ENCODE measurements around the gene TSC22D2.

Gene TSC22D2

GRCh38 chr3:150503402-150504099 lies 95.5 kb downstream of the TSC22D2 start:
- Histone ChIP-seq H3K36me3 (ENCODE audit: low read depth) (no peaks in the 10 kb centered on the region), H3K9me3 (ENCODE audit: severe bottlenecking) (no peaks in the 10 kb centered on the region), H3K4me1 (ENCODE audit: insufficient read depth, poor library complexity, severe bottlenecking) (peaks cover 3% of the 10 kb centered on the region), H3K27me3 (ENCODE audit: insufficient read depth, poor library complexity, severe bottlenecking) (no peaks in the 10 kb centered on the region), H3K4me3 (ENCODE audit: severe bottlenecking) (no peak overlapping the region), H3K27ac (ENCODE audit: poor library complexity, severe bottlenecking) (no peak overlapping the region)
- TF ChIP-seq, protein P1, sequence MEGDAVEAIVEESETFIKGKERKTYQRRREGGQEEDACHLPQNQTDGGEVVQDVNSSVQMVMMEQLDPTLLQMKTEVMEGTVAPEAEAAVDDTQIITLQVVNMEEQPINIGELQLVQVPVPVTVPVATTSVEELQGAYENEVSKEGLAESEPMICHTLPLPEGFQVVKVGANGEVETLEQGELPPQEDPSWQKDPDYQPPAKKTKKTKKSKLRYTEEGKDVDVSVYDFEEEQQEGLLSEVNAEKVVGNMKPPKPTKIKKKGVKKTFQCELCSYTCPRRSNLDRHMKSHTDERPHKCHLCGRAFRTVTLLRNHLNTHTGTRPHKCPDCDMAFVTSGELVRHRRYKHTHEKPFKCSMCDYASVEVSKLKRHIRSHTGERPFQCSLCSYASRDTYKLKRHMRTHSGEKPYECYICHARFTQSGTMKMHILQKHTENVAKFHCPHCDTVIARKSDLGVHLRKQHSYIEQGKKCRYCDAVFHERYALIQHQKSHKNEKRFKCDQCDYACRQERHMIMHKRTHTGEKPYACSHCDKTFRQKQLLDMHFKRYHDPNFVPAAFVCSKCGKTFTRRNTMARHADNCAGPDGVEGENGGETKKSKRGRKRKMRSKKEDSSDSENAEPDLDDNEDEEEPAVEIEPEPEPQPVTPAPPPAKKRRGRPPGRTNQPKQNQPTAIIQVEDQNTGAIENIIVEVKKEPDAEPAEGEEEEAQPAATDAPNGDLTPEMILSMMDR (IDR thresholded peaks at IDR 0.05; ENCODE audit: poor library complexity, severe bottlenecking), result no peak
- ATAC-seq (ENCODE audit: low read depth) (no peak), DNase-seq (ENCODE audit: low spot score) (no peak)

DNA sequence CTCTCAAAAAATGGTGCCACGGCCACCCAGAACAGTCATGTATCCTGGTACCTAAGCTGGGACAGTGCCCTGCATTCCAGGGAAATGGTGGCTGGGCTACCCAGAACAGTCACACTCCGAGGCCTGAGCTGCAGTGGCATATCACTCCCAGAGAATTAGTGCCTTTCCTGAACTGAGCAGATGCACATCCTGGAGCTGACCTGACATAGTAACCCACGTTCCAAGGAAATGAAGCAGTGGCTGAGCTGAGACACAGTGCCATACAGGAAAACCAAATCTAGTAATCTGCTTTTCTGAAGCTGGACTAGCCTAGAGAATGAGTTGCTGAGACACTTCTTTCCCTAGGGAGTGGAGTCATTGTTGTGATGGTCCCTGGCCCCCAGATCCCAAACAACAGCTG lies 96.4 kb downstream of the TSC22D2 start:
- H3K9me3 ChIP-seq (ENCODE audit: severe bottlenecking), result no peaks in the 10 kb centered on the region
- H3K4me3 ChIP-seq (ENCODE audit: severe bottlenecking), result no peak overlapping the region
- no peaks in the 10 kb centered on the region for H3K27me3 ChIP-seq (ENCODE audit: insufficient read depth, poor library complexity, severe bottlenecking)
- ATAC-seq (ENCODE audit: low read depth) (no peak), DNase-seq (ENCODE audit: low spot score) (no peak)
- peaks cover 4% of the 10 kb centered on the region for H3K4me1 ChIP-seq (ENCODE audit: insufficient read depth, poor library complexity, severe bottlenecking)
- H3K36me3 ChIP-seq (ENCODE audit: low read depth), result no peaks in the 10 kb centered on the region
- TF ChIP-seq, protein P1 (IDR thresholded peaks at IDR 0.05; ENCODE audit: poor library complexity, severe bottlenecking), result no peak
- no peak overlapping the region for H3K27ac ChIP-seq (ENCODE audit: poor library complexity, severe bottlenecking)

DNA sequence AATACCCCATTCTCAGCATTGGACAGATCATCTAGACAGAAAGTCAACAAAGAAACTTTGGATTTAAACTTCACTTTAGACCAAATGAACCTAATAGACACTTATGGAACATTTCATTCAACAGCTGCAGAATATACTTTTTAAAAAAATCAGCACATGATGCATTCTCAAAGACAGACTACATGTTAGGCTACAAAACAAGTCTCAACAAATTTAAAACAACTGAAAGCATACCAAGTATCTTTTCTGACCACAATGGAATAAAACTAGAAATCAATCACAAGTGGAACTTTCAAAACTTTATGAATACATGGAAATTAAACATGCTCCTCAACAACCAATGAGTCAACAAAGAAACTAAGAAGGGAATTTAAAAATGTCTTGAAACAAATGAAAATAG lies 100.3 kb downstream of the TSC22D2 start:
- no peak overlapping the region for H3K4me3 ChIP-seq (ENCODE audit: severe bottlenecking)
- H3K27ac ChIP-seq (ENCODE audit: poor library complexity, severe bottlenecking), result no peak overlapping the region
- no peaks in the 10 kb centered on the region for H3K36me3 ChIP-seq (ENCODE audit: low read depth)
- H3K27me3 ChIP-seq (ENCODE audit: insufficient read depth, poor library complexity, severe bottlenecking), result no peaks in the 10 kb centered on the region
- TF ChIP-seq, protein P1 (IDR thresholded peaks at IDR 0.05; ENCODE audit: poor library complexity, severe bottlenecking), result no peak
- peaks cover 4% of the 10 kb centered on the region for H3K4me1 ChIP-seq (ENCODE audit: insufficient read depth, poor library complexity, severe bottlenecking)
- ATAC-seq (ENCODE audit: low read depth) (no peak), DNase-seq (ENCODE audit: low spot score) (no peak)
- H3K9me3 ChIP-seq (ENCODE audit: severe bottlenecking), result no peaks in the 10 kb centered on the region

- no peak overlapping the region for H3K4me3 ChIP-seq (ENCODE audit: severe bottlenecking)
- no peak overlapping the region for H3K27ac ChIP-seq (ENCODE audit: poor library complexity, severe bottlenecking)
- no peaks in the 10 kb centered on the region for H3K9me3 ChIP-seq (ENCODE audit: severe bottlenecking)
- ATAC-seq (ENCODE audit: low read depth) (no peak), DNase-seq (ENCODE audit: low spot score) (no peak)
- peaks cover 4% of the 10 kb centered on the region for H3K4me1 ChIP-seq (ENCODE audit: insufficient read depth, poor library complexity, severe bottlenecking)
- no peaks in the 10 kb centered on the region for H3K36me3 ChIP-seq (ENCODE audit: low read depth)
- no peaks in the 10 kb centered on the region for H3K27me3 ChIP-seq (ENCODE audit: insufficient read depth, poor library complexity, severe bottlenecking)
- TF ChIP-seq, protein P1 (IDR thresholded peaks at IDR 0.05; ENCODE audit: poor library complexity, severe bottlenecking), result no peak
Measured at GRCh38 chr3:150509780-150510179, 101.7 kb downstream of the TSC22D2 start.

DNA sequence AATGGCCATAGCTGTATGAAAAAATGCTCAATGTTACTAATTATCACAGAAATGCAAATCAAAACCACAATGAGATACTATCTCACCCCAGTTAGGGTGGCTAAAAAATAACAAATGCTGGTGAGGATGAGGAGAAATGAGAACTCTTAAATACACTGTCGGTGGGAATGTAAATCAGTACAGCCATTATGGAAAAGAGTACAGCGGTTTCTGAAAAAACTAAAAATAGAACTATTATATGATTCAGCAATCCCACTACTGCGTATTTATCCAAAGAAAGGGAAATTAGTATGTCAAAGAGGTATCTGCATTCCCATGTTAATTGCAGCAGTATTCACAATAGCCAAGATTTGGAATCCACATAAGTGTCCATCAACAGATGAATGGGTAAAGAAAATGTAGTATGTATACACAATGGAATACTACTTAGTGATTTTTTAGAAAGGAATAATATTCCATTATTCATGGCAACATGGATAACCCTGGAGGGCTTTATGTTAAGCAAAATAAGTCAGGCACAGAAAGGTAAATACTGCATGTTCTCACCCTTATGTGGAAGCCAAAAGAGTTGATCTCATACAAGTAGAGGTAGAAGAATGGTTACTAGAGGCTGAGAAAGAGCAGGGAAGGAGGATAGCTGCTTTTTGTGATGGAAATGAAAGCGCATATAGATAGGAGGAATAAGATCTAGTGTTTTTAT lies 103.2 kb downstream of the TSC22D2 start:
- no peaks in the 10 kb centered on the region for H3K27me3 ChIP-seq (ENCODE audit: insufficient read depth, poor library complexity, severe bottlenecking)
- ATAC-seq (ENCODE audit: low read depth) (no peak), DNase-seq (ENCODE audit: low spot score) (no peak)
- no peaks in the 10 kb centered on the region for H3K36me3 ChIP-seq (ENCODE audit: low read depth)
- H3K4me1 ChIP-seq (ENCODE audit: insufficient read depth, poor library complexity, severe bottlenecking), result peaks cover 4% of the 10 kb centered on the region
- no peak overlapping the region for H3K4me3 ChIP-seq (ENCODE audit: severe bottlenecking)
- TF ChIP-seq, protein P1 (IDR thresholded peaks at IDR 0.05; ENCODE audit: poor library complexity, severe bottlenecking), result no peak
- no peaks in the 10 kb centered on the region for H3K9me3 ChIP-seq (ENCODE audit: severe bottlenecking)
- H3K27ac ChIP-seq (ENCODE audit: poor library complexity, severe bottlenecking), result no peak overlapping the region
